Measurements from ENCODE around the gene RUVBL2. TPM values are rescaled to one million over a fixed set of nuclear protein-coding genes. Genes with fewer than 3 reads are reported as not detected.
"Not testable (repeated sequence)": the region's sequence is repeated elsewhere in the genome, so short reads cannot be mapped to it uniquely, and the experiment has no call there.

Gene RUVBL2
- total RNA-seq, 1 experiment from 2014 or later, result 227 TPM

DNA sequence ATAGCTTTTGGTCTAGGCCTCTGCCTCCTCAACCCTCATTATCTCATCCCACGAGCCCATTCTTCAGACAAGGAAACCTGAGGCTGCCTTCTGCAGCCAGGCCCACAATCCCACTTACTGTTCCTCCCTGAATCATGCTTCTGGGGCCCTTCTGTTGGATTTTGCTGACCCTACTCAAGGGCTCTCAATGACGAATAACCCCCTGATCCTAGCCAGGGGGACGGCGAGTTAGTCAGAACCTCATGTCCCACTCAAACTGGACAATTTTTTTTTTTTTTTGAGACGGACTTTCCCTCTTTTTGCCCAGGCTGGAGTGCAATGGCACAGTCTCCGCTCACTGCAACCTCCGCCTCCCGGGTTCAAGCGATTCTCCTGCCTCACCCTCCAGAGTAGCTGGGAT lies 28.4 kb downstream of the RUVBL2 start:
- Histone ChIP-seq H3K4me3 (ENCODE audit: low read depth, low read length, poor library complexity, severe bottlenecking) (no peak overlapping the region), H3K9me3 (ENCODE audit: low read depth, low read length, poor library complexity, severe bottlenecking) (no peaks in the 10 kb centered on the region), H3K27ac (ENCODE audit: low read depth, low read length, poor library complexity, severe bottlenecking) (no peak overlapping the region), H3K36me3 (ENCODE audit: insufficient read depth, low read length, poor library complexity, severe bottlenecking) (no peaks in the 10 kb centered on the region), H3K4me1 (ENCODE audit: insufficient read depth, low read length, poor library complexity, severe bottlenecking) (peaks cover 15% of the 10 kb centered on the region), H3K27me3 (replicated peaks; ENCODE audit: insufficient read depth, low read depth, low read length, poor library complexity) (no peaks in the 10 kb centered on the region)
- intact Hi-C loops (cut with micrococcal nuclease; ENCODE audit: unreplicated experiment), result no loop called here
- no peak for DNase-seq (ENCODE audit: low spot score)
- POLR2A ChIA-PET (ENCODE audit: low non-redundant PET), result no interaction called here
- TF ChIP-seq, protein P1, sequence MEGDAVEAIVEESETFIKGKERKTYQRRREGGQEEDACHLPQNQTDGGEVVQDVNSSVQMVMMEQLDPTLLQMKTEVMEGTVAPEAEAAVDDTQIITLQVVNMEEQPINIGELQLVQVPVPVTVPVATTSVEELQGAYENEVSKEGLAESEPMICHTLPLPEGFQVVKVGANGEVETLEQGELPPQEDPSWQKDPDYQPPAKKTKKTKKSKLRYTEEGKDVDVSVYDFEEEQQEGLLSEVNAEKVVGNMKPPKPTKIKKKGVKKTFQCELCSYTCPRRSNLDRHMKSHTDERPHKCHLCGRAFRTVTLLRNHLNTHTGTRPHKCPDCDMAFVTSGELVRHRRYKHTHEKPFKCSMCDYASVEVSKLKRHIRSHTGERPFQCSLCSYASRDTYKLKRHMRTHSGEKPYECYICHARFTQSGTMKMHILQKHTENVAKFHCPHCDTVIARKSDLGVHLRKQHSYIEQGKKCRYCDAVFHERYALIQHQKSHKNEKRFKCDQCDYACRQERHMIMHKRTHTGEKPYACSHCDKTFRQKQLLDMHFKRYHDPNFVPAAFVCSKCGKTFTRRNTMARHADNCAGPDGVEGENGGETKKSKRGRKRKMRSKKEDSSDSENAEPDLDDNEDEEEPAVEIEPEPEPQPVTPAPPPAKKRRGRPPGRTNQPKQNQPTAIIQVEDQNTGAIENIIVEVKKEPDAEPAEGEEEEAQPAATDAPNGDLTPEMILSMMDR (conservative IDR thresholded peaks at IDR 0.05; ENCODE audit: low read depth, low read length), result no peak
- no peak for TF ChIP-seq EZH2 (IDR thresholded peaks at IDR 0.05; ENCODE audit: borderline replicate concordance, low read depth, low read length, poor library complexity, severe bottlenecking)
- BruUV-seq (replicated peaks), result no TSS peak
- CTCF ChIA-PET, result interaction anchor here (0.7 to 1.3 kb wide), 2 partner anchors 22 to 37 kb away, joined by 6 to 7 read pairs; no protein-coding TSS in a partner anchor

DNA sequence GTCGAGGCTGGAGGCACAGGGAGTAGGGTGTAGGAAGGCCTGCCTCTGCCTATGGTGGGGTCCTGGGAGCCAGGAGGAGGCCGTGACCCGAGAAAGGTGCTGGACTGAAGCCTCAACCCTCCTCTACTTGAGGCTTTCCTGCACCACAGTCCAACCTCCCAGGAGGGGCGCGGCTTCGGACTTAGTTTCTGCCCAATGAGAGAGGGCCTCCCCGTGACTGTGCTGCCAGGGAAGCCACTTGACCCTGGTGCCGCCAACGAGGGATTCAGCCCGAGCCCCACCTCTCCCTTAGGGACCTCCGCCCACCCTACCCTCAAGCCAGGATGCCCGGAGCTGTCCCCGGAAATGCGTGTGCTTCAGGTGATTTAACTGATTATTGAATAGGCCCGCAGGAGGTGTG lies 30.5 kb downstream of the RUVBL2 start, which contains the start of gene CGB3:
Gene CGB3 (minus strand): TSS at position 101 of the 400 bp plus-strand sequence. CDS start 362 bp downstream, outside the sequence.
- BruUV-seq (replicated peaks); H3K9me3 ChIP-seq (ENCODE audit: low read depth, low read length, poor library complexity, severe bottlenecking); H3K4me1 ChIP-seq (ENCODE audit: insufficient read depth, low read length, poor library complexity, severe bottlenecking); POLR2A ChIA-PET (ENCODE audit: low non-redundant PET); CTCF ChIA-PET; H3K27me3 ChIP-seq (replicated peaks; ENCODE audit: insufficient read depth, low read depth, low read length, poor library complexity); DNase-seq (ENCODE audit: low spot score); H3K36me3 ChIP-seq (ENCODE audit: insufficient read depth, low read length, poor library complexity, severe bottlenecking); H3K27ac ChIP-seq (ENCODE audit: low read depth, low read length, poor library complexity, severe bottlenecking); H3K4me3 ChIP-seq (ENCODE audit: low read depth, low read length, poor library complexity, severe bottlenecking); intact Hi-C loops (cut with micrococcal nuclease; ENCODE audit: unreplicated experiment): not testable (repeated sequence)

DNA sequence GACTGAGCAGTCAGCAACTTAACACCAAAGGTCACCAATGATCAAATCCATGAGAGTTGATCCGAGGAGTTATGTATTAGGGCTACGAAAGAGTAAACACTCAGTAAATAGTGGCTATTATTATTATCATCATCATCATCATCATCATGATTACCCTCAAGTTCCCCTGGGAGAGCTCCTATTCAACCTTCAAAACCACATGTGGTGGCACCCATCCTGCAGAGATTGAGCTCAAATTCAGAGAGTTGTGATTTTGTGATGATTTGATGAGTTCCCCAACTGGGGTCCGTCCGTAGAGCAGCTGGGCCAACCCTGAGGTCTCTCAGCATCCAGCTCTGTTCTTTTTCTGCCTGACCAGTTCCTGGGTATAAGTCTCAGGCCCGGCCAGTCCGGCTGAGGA lies 31.4 kb downstream of the RUVBL2 start:
- H3K27me3 ChIP-seq (replicated peaks; ENCODE audit: insufficient read depth, low read depth, low read length, poor library complexity); intact Hi-C loops (cut with micrococcal nuclease; ENCODE audit: unreplicated experiment); CTCF ChIA-PET; H3K4me3 ChIP-seq (ENCODE audit: low read depth, low read length, poor library complexity, severe bottlenecking); H3K4me1 ChIP-seq (ENCODE audit: insufficient read depth, low read length, poor library complexity, severe bottlenecking); DNase-seq (ENCODE audit: low spot score); POLR2A ChIA-PET (ENCODE audit: low non-redundant PET); BruUV-seq (replicated peaks); H3K9me3 ChIP-seq (ENCODE audit: low read depth, low read length, poor library complexity, severe bottlenecking); H3K36me3 ChIP-seq (ENCODE audit: insufficient read depth, low read length, poor library complexity, severe bottlenecking); H3K27ac ChIP-seq (ENCODE audit: low read depth, low read length, poor library complexity, severe bottlenecking): not testable (repeated sequence)

DNA sequence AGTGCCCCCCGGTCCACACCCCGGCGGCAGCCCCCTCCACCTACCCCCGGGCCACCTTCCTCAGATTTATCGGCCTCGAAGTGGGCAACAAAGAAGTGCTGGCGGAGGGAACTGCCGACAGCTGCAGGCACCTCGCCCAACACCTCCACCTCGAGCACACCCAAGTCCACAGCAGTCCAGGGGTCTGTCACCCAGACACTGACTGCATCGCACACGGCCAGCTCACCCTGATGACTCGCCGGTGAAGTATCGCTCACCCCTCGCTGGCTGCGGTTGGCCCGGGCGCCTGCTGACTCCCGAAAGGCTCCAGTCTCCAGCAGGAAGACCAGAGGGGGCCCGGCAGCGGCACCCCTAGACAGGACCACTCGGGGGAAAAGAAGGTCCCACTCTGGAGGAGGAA lies 31.9 kb downstream of the RUVBL2 start:
- intact Hi-C loops (cut with micrococcal nuclease; ENCODE audit: unreplicated experiment); CTCF ChIA-PET; H3K4me3 ChIP-seq (ENCODE audit: low read depth, low read length, poor library complexity, severe bottlenecking); H3K4me1 ChIP-seq (ENCODE audit: insufficient read depth, low read length, poor library complexity, severe bottlenecking); H3K27me3 ChIP-seq (replicated peaks; ENCODE audit: insufficient read depth, low read depth, low read length, poor library complexity); POLR2A ChIA-PET (ENCODE audit: low non-redundant PET); DNase-seq (ENCODE audit: low spot score); H3K27ac ChIP-seq (ENCODE audit: low read depth, low read length, poor library complexity, severe bottlenecking); BruUV-seq (replicated peaks); H3K36me3 ChIP-seq (ENCODE audit: insufficient read depth, low read length, poor library complexity, severe bottlenecking); H3K9me3 ChIP-seq (ENCODE audit: low read depth, low read length, poor library complexity, severe bottlenecking): not testable (repeated sequence)

DNA sequence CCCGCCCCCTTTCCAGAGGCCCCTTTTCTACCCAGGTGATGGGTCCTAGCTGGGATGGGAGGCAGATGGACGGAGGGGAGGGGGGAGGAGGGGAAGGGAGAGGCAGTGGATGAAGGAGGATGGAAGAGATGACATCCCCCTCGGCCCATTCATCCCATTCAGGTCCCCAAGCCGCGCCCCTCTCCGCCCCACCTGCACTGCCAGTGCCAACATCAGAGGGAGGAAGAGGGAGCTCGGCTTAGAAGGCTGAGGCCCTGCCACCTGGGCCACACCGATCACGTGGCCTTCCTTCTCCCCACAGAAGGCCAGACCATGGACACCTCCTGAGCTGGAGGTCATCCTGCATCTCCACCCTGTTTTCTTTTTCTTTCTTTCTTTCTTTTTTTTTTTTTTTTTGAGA lies 35.0 kb downstream of the RUVBL2 start:
- H3K27me3 ChIP-seq (replicated peaks; ENCODE audit: insufficient read depth, low read depth, low read length, poor library complexity); CTCF ChIA-PET; H3K27ac ChIP-seq (ENCODE audit: low read depth, low read length, poor library complexity, severe bottlenecking); H3K4me3 ChIP-seq (ENCODE audit: low read depth, low read length, poor library complexity, severe bottlenecking); POLR2A ChIA-PET (ENCODE audit: low non-redundant PET); H3K9me3 ChIP-seq (ENCODE audit: low read depth, low read length, poor library complexity, severe bottlenecking); DNase-seq (ENCODE audit: low spot score); H3K36me3 ChIP-seq (ENCODE audit: insufficient read depth, low read length, poor library complexity, severe bottlenecking); BruUV-seq (replicated peaks); H3K4me1 ChIP-seq (ENCODE audit: insufficient read depth, low read length, poor library complexity, severe bottlenecking); intact Hi-C loops (cut with micrococcal nuclease; ENCODE audit: unreplicated experiment): not testable (repeated sequence)

DNA sequence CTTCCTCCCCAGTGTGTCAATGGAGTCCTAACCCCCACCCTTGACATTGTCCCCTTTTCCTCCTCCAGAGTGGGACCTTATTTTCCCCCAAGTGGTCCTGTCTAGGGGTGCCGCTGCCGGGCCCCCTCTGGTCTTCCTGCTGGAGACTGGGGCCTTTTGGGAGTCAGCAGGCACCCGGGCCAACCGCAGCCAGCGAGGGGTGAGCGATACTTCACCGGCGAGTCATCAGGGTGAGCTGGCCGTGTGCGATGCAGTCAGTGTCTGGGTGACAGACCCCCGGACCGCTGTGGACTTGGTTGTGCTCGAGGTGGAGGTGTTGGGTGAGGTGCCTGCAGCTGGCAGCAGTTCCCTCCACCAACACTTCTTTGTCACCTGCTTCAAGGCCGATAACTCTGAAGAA lies 36.1 kb downstream of the RUVBL2 start:
- CTCF ChIA-PET; H3K9me3 ChIP-seq (ENCODE audit: low read depth, low read length, poor library complexity, severe bottlenecking); H3K36me3 ChIP-seq (ENCODE audit: insufficient read depth, low read length, poor library complexity, severe bottlenecking); H3K27me3 ChIP-seq (replicated peaks; ENCODE audit: insufficient read depth, low read depth, low read length, poor library complexity); intact Hi-C loops (cut with micrococcal nuclease; ENCODE audit: unreplicated experiment); POLR2A ChIA-PET (ENCODE audit: low non-redundant PET); BruUV-seq (replicated peaks); H3K4me3 ChIP-seq (ENCODE audit: low read depth, low read length, poor library complexity, severe bottlenecking); H3K4me1 ChIP-seq (ENCODE audit: insufficient read depth, low read length, poor library complexity, severe bottlenecking); DNase-seq (ENCODE audit: low spot score); H3K27ac ChIP-seq (ENCODE audit: low read depth, low read length, poor library complexity, severe bottlenecking): not testable (repeated sequence)

DNA sequence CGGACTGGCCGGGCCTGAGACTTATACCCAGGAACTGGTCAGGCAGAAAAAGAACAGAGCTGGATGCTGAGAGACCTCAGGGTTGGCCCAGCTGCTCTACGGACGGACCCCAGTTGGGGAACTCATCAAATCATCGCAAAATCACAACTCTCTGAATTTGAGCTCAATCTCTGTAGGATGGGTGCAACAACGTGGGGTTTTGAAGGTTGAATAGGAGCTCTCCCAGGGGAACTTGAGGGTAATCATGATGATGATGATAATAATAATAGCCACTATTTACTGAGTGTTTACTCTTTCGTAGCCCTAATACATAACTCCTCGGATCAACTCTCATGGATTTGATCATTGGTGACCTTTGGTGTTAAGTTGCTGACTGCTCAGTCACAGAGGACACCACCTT lies 36.6 kb downstream of the RUVBL2 start:
- H3K4me1 ChIP-seq (ENCODE audit: insufficient read depth, low read length, poor library complexity, severe bottlenecking); H3K9me3 ChIP-seq (ENCODE audit: low read depth, low read length, poor library complexity, severe bottlenecking); H3K4me3 ChIP-seq (ENCODE audit: low read depth, low read length, poor library complexity, severe bottlenecking); H3K36me3 ChIP-seq (ENCODE audit: insufficient read depth, low read length, poor library complexity, severe bottlenecking); H3K27me3 ChIP-seq (replicated peaks; ENCODE audit: insufficient read depth, low read depth, low read length, poor library complexity); H3K27ac ChIP-seq (ENCODE audit: low read depth, low read length, poor library complexity, severe bottlenecking); intact Hi-C loops (cut with micrococcal nuclease; ENCODE audit: unreplicated experiment); CTCF ChIA-PET; DNase-seq (ENCODE audit: low spot score); POLR2A ChIA-PET (ENCODE audit: low non-redundant PET); BruUV-seq (replicated peaks): not testable (repeated sequence)
